NCI-H1092 treated with DMSO at 0.1 percent for 48 hours (cell line): ENCODE data around the gene DNAJC17.

ENCODE experiments used
- DNase-seq: peaks from one replicate; lab custom pipeline; 2025; lab: John Stamatoyannopoulos, UW

The DNAJC17 gene

DNA sequence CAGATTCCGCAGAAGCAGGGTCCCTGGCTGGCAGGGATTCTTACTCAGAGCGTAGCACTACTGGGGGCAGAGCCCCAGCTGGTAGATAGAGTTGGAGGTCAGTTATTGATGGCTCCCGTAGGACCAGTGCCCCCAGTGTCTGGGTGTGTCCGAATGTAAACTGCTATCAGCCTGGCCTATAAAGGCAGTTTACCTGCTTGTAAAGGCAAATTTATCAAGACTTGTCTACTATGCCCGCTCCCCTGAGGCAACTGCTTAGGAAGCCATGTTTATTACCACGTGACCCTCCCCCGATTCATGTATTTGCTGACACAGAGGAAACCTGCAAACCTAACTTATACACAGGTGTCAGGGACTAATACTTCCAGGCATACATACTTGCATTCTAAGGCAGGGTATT, 21.8 kb upstream of the DNAJC17 start:
- DNase-seq = no peak

DNA sequence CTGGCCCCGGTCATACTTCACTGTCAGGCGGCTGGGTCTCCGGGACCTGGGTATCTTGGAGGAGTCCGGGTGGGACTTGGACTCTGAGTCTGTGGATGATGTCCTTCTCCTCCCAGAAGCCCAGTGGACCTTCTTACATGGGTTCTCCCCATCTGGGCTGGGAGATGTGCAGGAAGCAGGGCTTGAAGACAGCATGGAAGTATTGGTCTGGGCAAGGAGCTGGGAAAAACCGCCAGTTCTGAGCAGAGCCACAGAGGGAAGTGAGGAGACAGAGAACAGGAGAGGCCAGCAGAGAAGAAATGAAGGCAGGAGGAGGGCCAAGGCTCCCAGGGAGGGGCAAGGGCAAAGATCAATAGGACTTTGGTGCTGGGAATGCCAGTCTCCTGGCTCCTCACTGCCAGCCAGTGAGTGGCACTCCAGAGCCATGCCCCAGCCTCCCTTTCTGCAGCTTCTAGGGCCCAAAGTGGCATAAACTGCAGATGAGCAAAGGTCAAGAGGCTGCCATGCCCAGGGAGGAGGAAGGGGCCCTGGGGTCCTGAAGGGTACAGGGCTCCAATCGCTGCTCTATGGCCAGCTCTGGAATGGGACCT, 21.3 kb upstream of the DNAJC17 start, which contains the start of gene PPP1R14D:
PPP1R14D (minus strand) TSS at position 262 of the 590 bp plus-strand sequence; CDS start at position 195, 67 bp downstream.
- DNase-seq = no peak

- DNase-seq = no peak
Observed at GRCh38 chr15:40826423-40827075, 19.3 kb upstream of the DNAJC17 start.

DNA sequence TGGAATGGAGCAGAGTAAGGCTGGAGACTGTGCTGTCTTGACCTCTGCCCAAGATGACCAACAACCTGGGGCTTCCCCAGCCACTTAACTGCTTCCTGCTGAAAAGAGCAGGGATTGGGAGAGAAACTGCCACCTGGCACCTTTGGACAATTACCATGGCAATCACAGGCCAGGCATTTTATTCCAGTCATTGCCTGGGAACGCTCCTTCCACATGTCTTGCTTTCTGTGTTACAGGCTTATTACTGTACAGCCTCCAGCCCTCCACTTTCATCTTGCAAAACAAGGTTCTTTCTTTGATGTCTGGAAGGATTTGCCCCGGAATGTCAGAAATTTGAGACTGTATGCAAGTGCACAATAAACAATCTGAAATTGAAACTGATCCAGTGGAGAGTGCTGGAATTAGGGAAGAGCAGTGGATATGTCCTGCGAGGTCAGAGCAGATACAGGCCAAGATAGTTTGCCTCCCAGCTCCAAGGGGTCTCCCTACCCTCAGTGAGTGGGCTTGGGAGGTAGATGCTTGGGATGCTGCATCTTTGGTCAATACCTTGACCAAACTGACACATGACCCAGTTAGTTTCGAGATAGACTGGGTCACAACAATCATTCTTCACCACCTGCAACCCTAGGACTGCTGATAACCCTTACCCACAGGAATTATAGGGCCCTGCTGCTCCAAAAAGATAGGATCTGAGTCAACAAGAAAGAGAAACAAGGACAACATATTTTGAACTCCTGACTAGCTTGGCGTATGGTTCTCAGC, 18.6 kb upstream of the DNAJC17 start:
- DNase-seq = no peak

GRCh38 chr15:40823572-40824343, 16.5 kb upstream of the DNAJC17 start:
- no peak for DNase-seq

- no peak for DNase-seq
Observed at GRCh38 chr15:40821195-40821594, 13.9 kb upstream of the DNAJC17 start.

DNA sequence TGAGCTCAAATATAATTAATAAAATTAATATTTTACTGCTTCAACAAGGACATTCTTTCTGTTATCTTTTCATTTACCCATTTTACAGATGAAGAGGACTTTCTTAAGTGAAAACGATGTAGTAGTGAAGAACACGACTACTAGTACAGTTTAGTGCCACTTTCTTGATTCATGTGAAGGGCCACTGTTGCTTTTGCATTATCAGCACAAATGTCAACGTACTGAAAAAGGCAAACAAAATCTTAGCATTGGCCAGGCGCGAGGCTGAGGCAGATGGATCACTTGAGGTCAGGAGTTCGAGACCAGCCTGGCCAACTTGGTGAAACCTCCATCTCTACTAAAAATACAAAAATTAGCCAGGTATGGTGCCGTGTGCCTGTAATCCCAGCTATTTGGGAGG, 11.8 kb upstream of the DNAJC17 start:
- DNase-seq = no peak

DNA sequence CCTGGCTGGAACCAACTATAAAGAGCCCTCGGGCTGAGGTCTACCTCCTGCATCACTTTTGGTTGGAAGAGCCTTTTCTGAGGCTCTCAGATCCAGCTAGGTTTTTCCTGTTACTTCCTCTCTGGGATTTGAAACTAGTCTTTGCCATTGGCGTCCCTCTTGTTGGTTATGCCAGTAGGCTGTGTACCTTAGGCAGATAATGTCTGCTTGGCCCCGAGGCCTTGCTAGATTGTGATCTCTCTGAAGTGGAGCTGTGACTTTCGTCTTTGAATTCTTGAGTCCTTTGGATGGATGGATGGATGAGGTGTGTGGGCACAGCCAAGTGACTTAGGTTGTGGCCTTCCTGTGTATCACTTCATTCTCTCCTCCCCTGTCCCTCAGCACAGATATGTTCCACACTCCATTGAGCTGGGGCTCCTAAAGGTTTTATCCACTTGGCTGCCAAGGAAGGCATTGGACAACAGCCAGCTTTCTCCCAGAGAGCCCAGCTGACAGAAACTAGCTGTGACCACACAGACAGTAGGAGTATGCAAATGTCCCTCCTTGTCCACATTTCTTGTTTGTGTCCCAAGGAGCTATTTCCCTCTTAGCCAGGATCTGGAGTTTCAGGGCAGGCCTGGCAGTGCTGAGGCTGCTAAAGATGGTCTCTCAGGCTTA, 7.9 kb upstream of the DNAJC17 start:
- peak; percentile 15 for DNase-seq

GRCh38 chr15:40812721-40813425, 5.6 kb upstream of the DNAJC17 start:
- DNase-seq = no peak

DNA sequence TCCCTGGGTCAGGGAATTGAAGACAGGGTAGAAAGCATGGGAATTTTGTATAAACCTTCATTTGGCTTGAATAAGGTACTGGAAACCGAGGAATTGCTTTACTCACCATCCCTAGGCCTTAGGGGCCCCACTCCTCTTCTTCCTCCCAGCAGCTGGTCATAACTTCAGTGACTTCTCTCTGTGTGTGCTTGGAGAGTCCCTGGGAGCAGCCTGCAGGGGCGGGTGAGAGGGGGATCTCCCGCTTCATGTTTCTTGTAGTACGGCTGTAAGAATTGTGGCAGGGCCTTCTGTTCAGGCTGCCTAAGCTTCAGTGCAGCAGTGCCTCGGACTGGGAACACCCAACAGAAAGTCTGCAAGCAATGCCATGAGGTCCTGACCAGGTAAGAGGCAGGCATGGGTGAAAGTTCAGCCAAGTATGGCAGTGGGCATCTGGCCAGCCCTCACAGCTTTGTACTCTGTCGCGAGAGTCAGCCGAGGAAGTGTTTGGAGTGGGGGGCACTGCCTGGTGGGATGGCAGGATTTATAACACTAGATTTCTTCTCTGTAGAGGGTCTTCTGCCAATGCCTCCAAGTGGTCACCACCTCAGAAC, 1.7 kb upstream of the DNAJC17 start:
- DNase-seq = no peak

DNA sequence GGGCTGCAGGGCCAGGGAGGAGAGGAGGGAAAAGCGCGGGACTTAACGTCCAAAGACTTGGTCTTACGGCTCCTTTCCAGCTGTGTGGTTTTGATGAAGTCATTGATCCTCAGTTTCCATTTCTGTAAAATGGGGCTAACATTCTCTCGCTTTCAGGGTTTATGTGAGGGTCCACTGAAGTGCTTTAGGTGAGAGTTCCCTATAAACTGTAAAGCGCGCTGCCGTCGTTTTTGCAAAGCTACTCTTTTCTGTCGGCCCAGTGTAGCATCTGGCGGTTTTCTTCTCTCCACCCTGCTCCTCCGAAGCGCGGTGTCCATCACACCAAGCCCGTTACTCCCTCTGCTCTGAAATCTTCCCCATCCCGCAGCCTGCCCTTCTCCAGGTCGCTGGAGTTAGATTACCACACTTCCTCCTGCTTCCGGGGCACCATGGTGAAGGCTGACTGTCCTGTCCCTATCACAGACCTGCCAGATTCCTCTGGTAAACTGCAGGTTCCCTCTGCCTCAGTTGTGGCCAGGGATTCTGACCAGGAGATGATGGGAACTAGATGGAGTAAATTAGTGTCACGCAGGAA, 702 bp upstream of the DNAJC17 start:
- DNase-seq = no peak

DNA sequence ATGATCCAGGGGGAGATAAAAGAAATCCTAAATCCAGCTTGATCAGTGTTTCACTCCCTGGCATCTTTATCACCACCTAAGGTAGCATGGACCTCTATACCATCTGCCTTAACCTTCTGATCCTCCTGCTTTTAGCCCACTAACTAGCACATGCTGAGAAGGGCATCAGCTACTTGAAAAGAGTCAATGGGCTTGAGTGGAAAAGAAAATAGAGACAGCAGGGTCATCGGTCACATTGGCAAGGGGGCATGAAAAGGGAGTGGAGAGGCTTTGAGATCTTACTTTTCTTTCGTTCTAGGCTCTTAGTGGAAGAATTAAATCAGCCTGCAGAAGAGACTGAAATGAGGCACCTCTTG, 623 bp downstream of the DNAJC17 start:
- DNase-seq = no peak

DNA sequence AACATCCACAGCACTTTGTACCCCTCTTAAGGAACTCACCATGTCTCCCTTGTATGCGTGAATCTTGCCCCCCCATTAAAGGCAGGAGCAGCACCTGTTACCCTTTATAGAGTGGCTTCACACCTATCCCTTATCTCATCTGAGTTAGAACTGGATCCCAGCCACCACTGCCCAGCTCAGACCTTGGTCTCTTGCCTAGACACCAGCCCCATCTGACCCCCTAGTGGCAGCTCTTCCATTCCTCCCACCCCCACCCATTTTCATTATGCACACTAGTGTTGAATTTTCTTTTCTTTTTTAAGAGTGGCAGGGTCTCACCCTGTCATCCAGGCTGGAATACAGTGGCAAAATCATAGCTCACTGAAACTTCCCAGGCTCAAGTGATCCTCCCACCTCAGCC, 3.6 kb downstream of the DNAJC17 start:
- no peak for DNase-seq

- no peak for DNase-seq
Observed at GRCh38 chr15:40803076-40803475, 4.2 kb downstream of the DNAJC17 start.

DNA sequence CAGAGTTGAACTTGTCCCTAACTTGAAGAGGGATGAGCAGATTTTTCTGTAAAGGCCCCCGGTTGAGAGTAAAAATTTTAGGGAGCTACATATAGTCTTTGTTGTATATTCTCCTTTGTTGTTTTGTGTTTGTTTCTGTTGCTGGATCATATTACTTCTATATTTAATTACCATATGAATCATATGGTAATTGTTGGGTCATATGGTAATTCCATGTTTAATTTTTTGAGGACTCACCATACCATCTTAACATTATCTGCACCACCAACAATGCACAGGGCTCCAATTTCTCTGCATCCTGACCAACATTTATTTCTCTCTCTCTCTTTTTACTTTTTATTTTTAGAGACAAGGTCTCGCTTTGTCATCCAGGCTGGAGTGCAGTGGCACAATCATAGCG, 7.8 kb downstream of the DNAJC17 start:
- no peak for DNase-seq

DNA sequence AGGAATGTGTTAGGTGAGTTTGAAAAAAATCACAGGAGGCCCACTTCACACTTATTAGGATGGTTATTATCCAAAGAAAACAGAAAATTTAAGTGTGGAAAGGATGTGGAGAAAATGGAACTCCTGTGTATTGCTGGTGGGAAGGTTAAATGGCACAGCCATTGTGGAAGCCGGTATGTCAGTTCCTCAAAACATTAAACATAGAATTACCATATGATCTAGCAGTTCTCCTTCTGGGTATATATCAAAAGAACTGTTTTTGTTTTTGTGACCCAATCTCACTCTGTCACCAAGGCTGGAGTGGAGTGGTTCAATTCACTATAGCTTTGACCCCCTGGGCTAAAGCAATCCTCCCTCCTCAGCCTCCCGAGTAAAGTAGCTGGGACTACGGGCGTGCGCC, 10.8 kb downstream of the DNAJC17 start:
- no peak for DNase-seq

DNA sequence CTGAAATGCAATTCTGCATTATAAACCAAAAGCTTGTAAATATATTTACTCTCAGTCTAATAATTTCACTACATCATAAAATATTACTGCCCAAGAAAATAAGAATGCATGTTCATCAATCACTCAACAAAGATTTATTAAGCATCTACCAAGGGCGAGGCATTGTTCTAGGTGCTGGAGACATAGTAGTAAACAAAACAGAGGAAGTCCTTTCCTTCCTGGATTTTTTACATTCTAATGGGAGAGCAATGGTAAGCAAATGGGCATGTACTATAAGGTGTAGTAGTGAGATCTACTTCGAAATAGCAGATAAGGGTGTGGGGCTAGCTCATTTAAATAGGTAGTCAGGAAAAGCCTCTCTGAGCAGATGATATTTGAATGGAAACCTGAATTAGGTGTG, 11.2 kb downstream of the DNAJC17 start:
- no peak for DNase-seq

- no peak for DNase-seq
Observed at GRCh38 chr15:40793216-40793989, 13.9 kb downstream of the DNAJC17 start.

- DNase-seq = no peak
Observed at GRCh38 chr15:40792394-40792793, 14.9 kb downstream of the DNAJC17 start.

DNA sequence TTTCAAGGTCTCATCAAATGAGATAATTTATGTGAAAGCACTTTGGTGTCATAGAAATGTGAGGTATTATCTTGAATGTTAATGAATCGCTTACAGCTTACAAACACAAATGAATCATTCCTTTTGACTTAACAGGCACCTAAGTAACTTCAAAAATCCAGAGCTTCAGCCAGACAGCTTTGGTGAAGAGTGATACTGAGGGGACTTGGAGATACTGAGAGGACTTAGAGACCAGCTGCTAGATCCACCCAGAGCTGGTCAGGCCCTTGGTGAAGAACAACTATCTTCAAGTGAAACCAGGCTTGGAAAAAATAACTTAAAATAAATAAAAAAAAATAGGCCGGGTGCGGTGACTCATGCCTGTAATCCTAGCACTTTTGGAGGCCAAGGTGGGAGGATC, 16.6 kb downstream of the DNAJC17 start:
- DNase-seq = no peak
